ENCODE measurements around the gene QRSL1.
"Not testable (repeated sequence)": the region's sequence is repeated elsewhere in the genome, so short reads cannot be mapped to it uniquely, and the experiment has no call there.

The QRSL1 gene

GRCh38 chr6:106623039-106623438 is 6.3 kb upstream of the QRSL1 start:
- DNase-seq (ENCODE audit: low read depth in 3 of 3): no peak

GRCh38 chr6:106626485-106626884 is 2.9 kb upstream of the QRSL1 start:
- no peak for DNase-seq (ENCODE audit: low read depth in 3 of 3)

GRCh38 chr6:106627760-106628159 is 1.6 kb upstream of the QRSL1 start:
- DNase-seq (ENCODE audit: low read depth in 3 of 3): not testable (repeated sequence)

GRCh38 chr6:106628658-106629102 is 698 bp upstream of the QRSL1 start:
- DNase-seq (ENCODE audit: low read depth in 3 of 3): peak in 1 of 3 donors; percentile 9

- no peak for DNase-seq (ENCODE audit: low read depth in 3 of 3)
Measured at GRCh38 chr6:106629859-106630163, 433 bp downstream of the QRSL1 start.

GRCh38 chr6:106630366-106630765 is 988 bp downstream of the QRSL1 start:
- no peak for DNase-seq (ENCODE audit: low read depth in 3 of 3)

- no peak for DNase-seq (ENCODE audit: low read depth in 3 of 3)
Measured at GRCh38 chr6:106631346-106631745, 2.0 kb downstream of the QRSL1 start.

GRCh38 chr6:106634565-106634964 is 5.2 kb downstream of the QRSL1 start:
- no peak for DNase-seq (ENCODE audit: low read depth in 3 of 3)

GRCh38 chr6:106637051-106637716 is 7.8 kb downstream of the QRSL1 start:
- DNase-seq (ENCODE audit: low read depth in 3 of 3): no peak

GRCh38 chr6:106637717-106638341 is 8.5 kb downstream of the QRSL1 start:
- no peak for DNase-seq (ENCODE audit: low read depth in 3 of 3)

- no peak for DNase-seq (ENCODE audit: low read depth in 3 of 3)
Measured at GRCh38 chr6:106639812-106640211, 10.4 kb downstream of the QRSL1 start.

GRCh38 chr6:106642476-106642875 is 13.1 kb downstream of the QRSL1 start:
- no peak for DNase-seq (ENCODE audit: low read depth in 3 of 3)

GRCh38 chr6:106643061-106643460 is 13.7 kb downstream of the QRSL1 start:
- no peak for DNase-seq (ENCODE audit: low read depth in 3 of 3)

- no peak for DNase-seq (ENCODE audit: low read depth in 3 of 3)
Measured at GRCh38 chr6:106648651-106649308, 19.4 kb downstream of the QRSL1 start.

- no peak for DNase-seq (ENCODE audit: low read depth in 3 of 3)
Measured at GRCh38 chr6:106658469-106658868, 29.1 kb downstream of the QRSL1 start.

GRCh38 chr6:106659859-106660258 is 30.5 kb downstream of the QRSL1 start:
- no peak for DNase-seq (ENCODE audit: low read depth in 3 of 3)

GRCh38 chr6:106662458-106662857 is 33.1 kb downstream of the QRSL1 start:
- no peak for DNase-seq (ENCODE audit: low read depth in 3 of 3)

- no peak for DNase-seq (ENCODE audit: low read depth in 3 of 3)
Measured at GRCh38 chr6:106666282-106667021, 37.1 kb downstream of the QRSL1 start.

GRCh38 chr6:106667022-106667402 is 37.6 kb downstream of the QRSL1 start:
- DNase-seq (ENCODE audit: low read depth in 3 of 3): no peak

GRCh38 chr6:106670236-106670635 is 40.9 kb downstream of the QRSL1 start:
- DNase-seq (ENCODE audit: low read depth in 3 of 3): no peak

GRCh38 chr6:106671651-106672050 is 42.3 kb downstream of the QRSL1 start:
- no peak for DNase-seq (ENCODE audit: low read depth in 3 of 3)

GRCh38 chr6:106674541-106675229 is 45.3 kb downstream of the QRSL1 start:
- DNase-seq (ENCODE audit: low read depth in 3 of 3): no peak

Data from stimulated activated CD4-positive, alpha-beta T cell treated with anti-CD3 and anti-CD28 coated beads, TNF-alpha, amount 100 ng/mL, for 48 hours (primary cell).